ENCODE results near the gene ENTHD1.

Gene ENTHD1

DNA sequence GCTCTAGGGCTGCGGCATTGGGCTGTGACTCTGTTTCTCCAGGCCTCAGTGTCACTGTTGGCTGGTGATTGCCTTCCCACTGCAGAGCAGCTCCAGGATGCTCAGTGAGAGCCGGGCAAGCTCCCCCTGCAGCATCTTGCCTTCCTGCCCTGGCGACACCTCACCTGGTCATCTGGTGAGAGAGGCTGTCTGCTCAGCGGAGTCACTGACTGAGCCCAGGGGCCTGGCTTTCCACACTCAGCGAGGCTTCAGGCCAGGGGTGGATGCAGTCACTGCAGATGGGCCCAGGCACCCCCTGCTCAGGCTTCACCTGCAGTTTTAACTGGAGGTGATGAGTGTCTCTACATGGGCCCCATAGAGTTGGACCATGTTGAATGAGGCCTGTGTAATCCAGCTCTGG lies 186.2 kb downstream of the ENTHD1 start:
- no peak for DNase-seq (ENCODE audit: low read depth)
- TF ChIP-seq, protein P1, sequence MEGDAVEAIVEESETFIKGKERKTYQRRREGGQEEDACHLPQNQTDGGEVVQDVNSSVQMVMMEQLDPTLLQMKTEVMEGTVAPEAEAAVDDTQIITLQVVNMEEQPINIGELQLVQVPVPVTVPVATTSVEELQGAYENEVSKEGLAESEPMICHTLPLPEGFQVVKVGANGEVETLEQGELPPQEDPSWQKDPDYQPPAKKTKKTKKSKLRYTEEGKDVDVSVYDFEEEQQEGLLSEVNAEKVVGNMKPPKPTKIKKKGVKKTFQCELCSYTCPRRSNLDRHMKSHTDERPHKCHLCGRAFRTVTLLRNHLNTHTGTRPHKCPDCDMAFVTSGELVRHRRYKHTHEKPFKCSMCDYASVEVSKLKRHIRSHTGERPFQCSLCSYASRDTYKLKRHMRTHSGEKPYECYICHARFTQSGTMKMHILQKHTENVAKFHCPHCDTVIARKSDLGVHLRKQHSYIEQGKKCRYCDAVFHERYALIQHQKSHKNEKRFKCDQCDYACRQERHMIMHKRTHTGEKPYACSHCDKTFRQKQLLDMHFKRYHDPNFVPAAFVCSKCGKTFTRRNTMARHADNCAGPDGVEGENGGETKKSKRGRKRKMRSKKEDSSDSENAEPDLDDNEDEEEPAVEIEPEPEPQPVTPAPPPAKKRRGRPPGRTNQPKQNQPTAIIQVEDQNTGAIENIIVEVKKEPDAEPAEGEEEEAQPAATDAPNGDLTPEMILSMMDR (IDR thresholded peaks at IDR 0.05; ENCODE audit: insufficient read depth, low read depth, low read length, missing control alignments) = no peak
- H3K4me3 ChIP-seq (ENCODE audit: low read depth, low read length) = no peak overlapping the region

DNA sequence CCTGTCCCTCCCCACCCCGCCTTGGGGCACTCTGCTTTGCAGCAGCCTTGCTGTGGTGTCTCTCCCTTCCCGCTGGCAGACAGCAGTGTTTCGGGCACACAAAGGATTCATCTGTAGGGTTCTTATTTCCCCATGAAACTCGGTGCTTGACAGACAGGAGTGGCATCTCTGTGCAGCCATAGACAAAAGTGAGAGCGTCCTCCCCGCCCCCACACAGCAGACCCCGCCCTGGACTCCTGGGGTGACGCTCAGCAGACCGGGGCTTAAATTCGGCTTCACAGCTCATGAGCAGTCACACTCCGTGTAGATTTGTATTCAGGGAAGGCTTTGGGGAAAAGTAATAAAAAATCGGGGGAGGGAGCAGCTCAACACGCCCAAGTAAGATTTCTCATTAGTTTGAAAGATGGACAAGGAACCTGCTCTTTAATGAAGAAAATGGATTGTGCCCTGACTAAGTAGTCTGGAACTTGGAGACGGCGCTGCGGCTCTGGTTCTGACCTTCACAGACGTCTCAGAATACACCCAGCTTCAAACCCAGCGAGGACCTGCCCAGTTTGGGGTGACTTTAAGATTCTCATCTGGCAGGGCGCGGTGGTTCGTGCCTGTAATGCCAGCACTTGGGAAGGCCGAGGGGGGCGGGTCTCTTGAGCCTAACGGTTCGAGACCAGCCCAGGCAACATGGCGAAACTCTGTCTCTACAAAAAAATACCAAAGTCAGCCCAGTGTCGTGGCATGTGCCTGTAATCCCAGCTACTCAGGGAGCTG lies 187.0 kb downstream of the ENTHD1 start:
- no peak for DNase-seq (ENCODE audit: low read depth)
- TF ChIP-seq, protein P1 (IDR thresholded peaks at IDR 0.05; ENCODE audit: insufficient read depth, low read depth, low read length, missing control alignments) = no peak
- H3K4me3 ChIP-seq (ENCODE audit: low read depth, low read length) = no peak overlapping the region

DNA sequence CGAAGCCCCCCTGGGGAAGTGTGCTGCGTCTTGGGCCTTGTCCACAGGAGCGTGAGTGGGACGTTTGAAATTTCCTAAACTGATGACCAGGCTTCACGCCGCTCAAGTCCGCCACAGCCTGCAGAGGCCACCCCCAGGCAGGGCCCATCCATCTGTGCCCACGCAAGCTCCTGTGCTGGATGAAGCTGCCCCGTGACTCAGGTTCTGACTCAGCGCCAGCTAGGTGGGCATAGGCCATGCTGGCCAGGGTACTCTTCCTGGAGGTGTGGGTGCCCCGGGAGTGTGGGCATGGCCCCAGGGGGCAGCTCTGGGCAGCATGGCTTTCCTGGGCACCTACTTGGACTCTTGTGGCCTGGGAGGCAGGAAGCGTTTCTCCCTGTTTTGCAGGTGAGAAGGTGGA lies 188.2 kb downstream of the ENTHD1 start:
- TF ChIP-seq, protein P1 (IDR thresholded peaks at IDR 0.05; ENCODE audit: insufficient read depth, low read depth, low read length, missing control alignments) = no peak
- DNase-seq (ENCODE audit: low read depth) = no peak
- no peak overlapping the region for H3K4me3 ChIP-seq (ENCODE audit: low read depth, low read length)

DNA sequence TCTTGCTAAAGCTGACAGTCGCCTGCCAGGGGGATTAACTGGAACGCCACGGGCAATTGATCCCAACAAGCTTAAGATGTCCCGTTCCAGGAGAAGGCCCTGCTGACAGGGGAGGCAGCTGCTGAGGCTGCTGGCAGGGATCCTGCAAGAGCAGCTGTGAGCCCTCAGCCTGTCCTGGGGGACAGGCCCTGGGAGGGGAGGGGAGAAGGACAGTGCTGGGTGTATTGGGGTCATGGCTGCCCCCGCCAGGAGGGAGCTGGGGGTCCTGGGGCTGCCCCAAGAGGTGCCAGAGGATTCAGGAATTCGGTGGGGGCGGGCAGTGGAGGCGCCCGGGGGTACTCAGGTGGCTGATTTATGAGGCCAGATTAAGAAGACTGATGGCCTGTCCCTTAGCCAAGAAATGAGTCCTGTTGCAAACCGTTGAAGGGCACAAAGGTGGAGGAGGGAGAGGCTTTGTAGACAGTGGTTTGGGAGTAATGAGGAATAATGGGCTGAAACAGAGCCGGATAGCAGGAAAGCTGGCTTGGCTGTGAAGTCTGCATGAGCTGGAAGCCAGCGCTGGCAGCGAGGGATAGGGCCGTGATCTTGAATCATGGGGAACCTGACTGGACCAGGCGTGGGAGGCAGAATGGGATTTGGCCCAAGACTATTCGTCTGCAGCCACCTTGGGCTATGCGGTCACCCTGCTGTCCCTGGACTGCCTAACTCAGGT lies 189.5 kb downstream of the ENTHD1 start:
- no peak for DNase-seq (ENCODE audit: low read depth)
- TF ChIP-seq, protein P1 (IDR thresholded peaks at IDR 0.05; ENCODE audit: insufficient read depth, low read depth, low read length, missing control alignments) = no peak
- no peak overlapping the region for H3K4me3 ChIP-seq (ENCODE audit: low read depth, low read length)

- H3K4me3 ChIP-seq (ENCODE audit: low read depth, low read length) = no peak overlapping the region
- TF ChIP-seq, protein P1 (IDR thresholded peaks at IDR 0.05; ENCODE audit: insufficient read depth, low read depth, low read length, missing control alignments) = no peak
- no peak for DNase-seq (ENCODE audit: low read depth)
Measured at GRCh38 chr22:39703091-39703490, 190.5 kb downstream of the ENTHD1 start.

DNA sequence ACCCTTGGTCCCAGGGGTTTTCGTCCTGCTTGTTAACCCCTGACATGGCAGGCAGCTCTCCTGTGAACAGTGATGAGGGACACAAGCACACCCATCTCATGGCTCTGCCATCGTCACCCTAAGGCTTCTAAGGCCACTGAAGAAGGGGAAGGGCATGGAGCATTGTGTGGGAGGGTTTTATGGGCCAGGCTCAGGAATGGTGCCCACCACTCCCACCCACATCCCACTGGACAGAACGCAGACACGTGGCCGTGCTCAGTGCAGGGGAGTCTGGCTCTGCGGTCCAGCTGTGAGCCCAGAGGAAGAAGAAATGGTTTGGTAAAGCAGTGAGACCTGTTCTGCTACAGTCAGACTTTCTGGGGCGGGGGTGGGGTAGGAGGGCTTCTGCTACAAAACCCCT lies 193.0 kb downstream of the ENTHD1 start:
- no peak overlapping the region for H3K4me3 ChIP-seq (ENCODE audit: low read depth, low read length)
- DNase-seq (ENCODE audit: low read depth) = no peak
- TF ChIP-seq, protein P1 (IDR thresholded peaks at IDR 0.05; ENCODE audit: insufficient read depth, low read depth, low read length, missing control alignments) = no peak
